Fibroblast of pulmonary artery (primary cell): ENCODE data around the gene SMAD3.

Experiments used
- DNase-seq: peaks from one replicate; pipeline ENCODE4 v3.0.0-alpha.2; 2010; ENCODE audit warnings: low read depth
- H3K4me3 ChIP-seq: replicated peaks from 2 replicates; pipeline ENCODE4 v1.5.1; 2011; ENCODE audit warnings: low read depth, mild to moderate bottlenecking, control low read depth, low read length, moderate library complexity
- CTCF ChIP-seq: IDR thresholded peaks from 2 replicates; pipeline ENCODE4 v1.5.1; 2011; ENCODE audit warnings: mild to moderate bottlenecking, control low read depth, low read length, inconsistent platforms; ENCODE audit errors: missing control alignments

SMAD3 gene

GRCh38 chr15:67103432-67103831 is 38.0 kb downstream of the SMAD3 start:
- DNase-seq = no peak
- TF ChIP-seq CTCF = no peak
- no peak overlapping the region for H3K4me3 ChIP-seq

- no peak overlapping the region for H3K4me3 ChIP-seq
- TF ChIP-seq CTCF = no peak
- DNase-seq = no peak
Observed at GRCh38 chr15:67103869-67104268, 38.5 kb downstream of the SMAD3 start.

GRCh38 chr15:67104510-67104909 is 39.1 kb downstream of the SMAD3 start:
- H3K4me3 ChIP-seq = no peak overlapping the region
- TF ChIP-seq CTCF = no peak
- no peak for DNase-seq

- H3K4me3 ChIP-seq = no peak overlapping the region
- DNase-seq = peak; percentile 98
- peak; percentile 21 for TF ChIP-seq CTCF
Observed at GRCh38 chr15:67105065-67105951, 39.9 kb downstream of the SMAD3 start.

GRCh38 chr15:67105991-67106763 is 40.8 kb downstream of the SMAD3 start:
- no peak overlapping the region for H3K4me3 ChIP-seq
- no peak for DNase-seq
- no peak for TF ChIP-seq CTCF

- no peak overlapping the region for H3K4me3 ChIP-seq
Observed at GRCh38 chr15:67106764-67107013, 41.3 kb downstream of the SMAD3 start.

More at GRCh38 chr15:67106764-67107013, 41.3 kb downstream of the SMAD3 start:
- DNase-seq = no peak
- no peak for TF ChIP-seq CTCF
